Gastroesophageal sphincter (tissue), 3 donors: ENCODE data around the gene PLPP7.

Experiments used
- EP300 ChIP-seq: sonication (generic); formaldehyde crosslinking; IDR thresholded peaks from one replicate; pipeline ENCODE4 v1.6.1; 2017; ENCODE audit warnings: antibody characterized with exemption, mild to moderate bottlenecking
- POLR2A ChIP-seq, 2 donors: fragments of 450-650 bp; IDR thresholded peaks; one replicate each; pipeline ENCODE4 v1.6.1; 2017; ENCODE audit warnings: antibody characterized with exemption in 2 of 2, mild to moderate bottlenecking in 2 of 2, moderate library complexity in 1 of 2
- POLR2AphosphoS5 ChIP-seq: sonication (generic); formaldehyde crosslinking; IDR thresholded peaks from one replicate; pipeline ENCODE4 v1.6.1; 2017; ENCODE audit warnings: antibody characterized with exemption
- TF ChIP-seq, protein P1 (sequence below), 4 experiments: fragments of 200-600 bp in 2 of 4; fragments of 450-650 bp in 2 of 4; sonication (generic) in 1 of 4; IDR thresholded peaks; one replicate each; pipeline ENCODE4 v1.5.1; 2017 to 2019; ENCODE audit warnings: antibody characterized with exemption in 4 of 4, mild to moderate bottlenecking in 2 of 4, moderate library complexity in 2 of 4

DNA sequence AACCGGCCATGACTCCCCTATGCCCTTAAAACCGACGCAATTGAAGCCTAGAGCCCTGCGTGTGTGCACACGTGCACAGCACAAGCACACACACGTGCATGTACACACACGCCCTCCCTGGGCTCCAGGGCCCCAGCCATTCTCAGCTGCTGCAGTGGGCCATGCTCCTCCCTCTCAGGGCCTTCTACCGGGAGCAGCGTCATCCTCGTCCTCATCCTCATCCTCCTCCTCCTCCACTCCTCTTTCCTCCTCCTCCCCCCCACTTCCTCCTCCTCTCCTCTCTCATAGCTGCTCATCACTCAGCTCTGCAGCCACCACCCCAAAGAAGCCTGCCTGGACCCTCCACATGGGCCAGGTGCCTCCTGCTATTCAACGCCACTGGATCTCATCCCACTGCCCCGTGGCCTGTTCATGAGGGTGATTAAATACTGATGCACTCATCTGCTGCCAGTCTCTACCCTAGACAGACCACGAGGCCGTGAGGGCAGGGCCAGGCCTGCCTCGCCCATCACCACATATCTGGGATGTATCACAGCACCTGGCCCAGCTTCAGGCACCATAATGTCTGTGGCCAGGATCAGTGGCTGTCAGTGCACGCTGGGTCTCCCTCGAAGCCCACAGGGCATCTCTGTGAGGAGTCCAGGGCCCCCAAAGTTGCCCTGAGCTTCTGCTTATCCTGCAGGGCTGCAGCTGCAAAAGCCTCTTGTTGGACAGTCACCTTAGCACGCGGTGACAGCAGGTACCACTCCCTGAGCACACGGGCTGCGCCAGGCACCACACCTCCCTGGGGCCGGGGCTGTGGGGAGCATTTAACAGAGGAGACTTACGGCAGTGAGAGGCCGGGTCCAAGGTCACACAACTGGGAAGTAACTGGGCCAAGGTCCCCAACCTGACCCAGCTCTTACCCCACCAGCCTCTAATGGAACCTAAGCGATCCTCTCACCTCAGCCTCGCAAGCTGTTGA, 23.0 kb upstream of the PLPP7 start:
- TF ChIP-seq, protein P1, sequence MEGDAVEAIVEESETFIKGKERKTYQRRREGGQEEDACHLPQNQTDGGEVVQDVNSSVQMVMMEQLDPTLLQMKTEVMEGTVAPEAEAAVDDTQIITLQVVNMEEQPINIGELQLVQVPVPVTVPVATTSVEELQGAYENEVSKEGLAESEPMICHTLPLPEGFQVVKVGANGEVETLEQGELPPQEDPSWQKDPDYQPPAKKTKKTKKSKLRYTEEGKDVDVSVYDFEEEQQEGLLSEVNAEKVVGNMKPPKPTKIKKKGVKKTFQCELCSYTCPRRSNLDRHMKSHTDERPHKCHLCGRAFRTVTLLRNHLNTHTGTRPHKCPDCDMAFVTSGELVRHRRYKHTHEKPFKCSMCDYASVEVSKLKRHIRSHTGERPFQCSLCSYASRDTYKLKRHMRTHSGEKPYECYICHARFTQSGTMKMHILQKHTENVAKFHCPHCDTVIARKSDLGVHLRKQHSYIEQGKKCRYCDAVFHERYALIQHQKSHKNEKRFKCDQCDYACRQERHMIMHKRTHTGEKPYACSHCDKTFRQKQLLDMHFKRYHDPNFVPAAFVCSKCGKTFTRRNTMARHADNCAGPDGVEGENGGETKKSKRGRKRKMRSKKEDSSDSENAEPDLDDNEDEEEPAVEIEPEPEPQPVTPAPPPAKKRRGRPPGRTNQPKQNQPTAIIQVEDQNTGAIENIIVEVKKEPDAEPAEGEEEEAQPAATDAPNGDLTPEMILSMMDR (IDR thresholded peaks at IDR 0.05), result no peak
- TF ChIP-seq EP300 (no peak), POLR2AphosphoS5 (no peak), POLR2A (IDR thresholded peaks at IDR 0.05) (no peak)
